Measurements from ENCODE around the gene EIF4G1.

DNA sequence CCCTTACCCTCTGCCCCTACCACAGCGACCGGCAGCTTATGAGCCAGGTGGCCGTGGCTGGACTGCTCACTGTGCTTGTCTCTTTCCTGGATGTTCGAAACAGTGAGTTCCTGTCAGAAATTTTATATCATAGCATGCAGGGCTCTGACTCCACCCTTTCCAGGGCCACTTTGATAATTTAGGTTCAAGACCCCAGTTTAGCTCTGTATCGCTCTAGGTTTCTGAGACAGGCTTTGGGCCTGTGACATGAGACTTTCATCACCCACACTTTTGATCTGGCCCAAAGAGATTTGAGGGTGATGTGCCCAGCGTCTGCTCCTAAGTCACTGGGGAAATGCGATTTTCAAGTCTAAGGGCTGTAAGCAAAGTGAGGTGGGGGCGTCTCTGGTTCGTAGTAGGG is 6.5 kb upstream of the EIF4G1 start:
- TF ChIP-seq, protein P1, sequence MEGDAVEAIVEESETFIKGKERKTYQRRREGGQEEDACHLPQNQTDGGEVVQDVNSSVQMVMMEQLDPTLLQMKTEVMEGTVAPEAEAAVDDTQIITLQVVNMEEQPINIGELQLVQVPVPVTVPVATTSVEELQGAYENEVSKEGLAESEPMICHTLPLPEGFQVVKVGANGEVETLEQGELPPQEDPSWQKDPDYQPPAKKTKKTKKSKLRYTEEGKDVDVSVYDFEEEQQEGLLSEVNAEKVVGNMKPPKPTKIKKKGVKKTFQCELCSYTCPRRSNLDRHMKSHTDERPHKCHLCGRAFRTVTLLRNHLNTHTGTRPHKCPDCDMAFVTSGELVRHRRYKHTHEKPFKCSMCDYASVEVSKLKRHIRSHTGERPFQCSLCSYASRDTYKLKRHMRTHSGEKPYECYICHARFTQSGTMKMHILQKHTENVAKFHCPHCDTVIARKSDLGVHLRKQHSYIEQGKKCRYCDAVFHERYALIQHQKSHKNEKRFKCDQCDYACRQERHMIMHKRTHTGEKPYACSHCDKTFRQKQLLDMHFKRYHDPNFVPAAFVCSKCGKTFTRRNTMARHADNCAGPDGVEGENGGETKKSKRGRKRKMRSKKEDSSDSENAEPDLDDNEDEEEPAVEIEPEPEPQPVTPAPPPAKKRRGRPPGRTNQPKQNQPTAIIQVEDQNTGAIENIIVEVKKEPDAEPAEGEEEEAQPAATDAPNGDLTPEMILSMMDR (IDR thresholded peaks at IDR 0.05) = no peak
- TF ChIP-seq POLR2A (IDR thresholded peaks at IDR 0.05) (no peak), POLR2AphosphoS5 (IDR thresholded peaks at IDR 0.05) (no peak)

All from sigmoid colon (tissue), 4 donors.